NCI-H748 (cell line): ENCODE results near the gene SECTM1.
"Not testable (repeated sequence)": the region's sequence is repeated elsewhere in the genome, so short reads cannot be mapped to it uniquely, and the experiment has no call there.

Source experiments
- DNase-seq: peaks from one replicate; lab custom pipeline; 2025; ENCODE audit not compliant: unreplicated experiment; lab: John Stamatoyannopoulos, UW

SECTM1 gene

DNA sequence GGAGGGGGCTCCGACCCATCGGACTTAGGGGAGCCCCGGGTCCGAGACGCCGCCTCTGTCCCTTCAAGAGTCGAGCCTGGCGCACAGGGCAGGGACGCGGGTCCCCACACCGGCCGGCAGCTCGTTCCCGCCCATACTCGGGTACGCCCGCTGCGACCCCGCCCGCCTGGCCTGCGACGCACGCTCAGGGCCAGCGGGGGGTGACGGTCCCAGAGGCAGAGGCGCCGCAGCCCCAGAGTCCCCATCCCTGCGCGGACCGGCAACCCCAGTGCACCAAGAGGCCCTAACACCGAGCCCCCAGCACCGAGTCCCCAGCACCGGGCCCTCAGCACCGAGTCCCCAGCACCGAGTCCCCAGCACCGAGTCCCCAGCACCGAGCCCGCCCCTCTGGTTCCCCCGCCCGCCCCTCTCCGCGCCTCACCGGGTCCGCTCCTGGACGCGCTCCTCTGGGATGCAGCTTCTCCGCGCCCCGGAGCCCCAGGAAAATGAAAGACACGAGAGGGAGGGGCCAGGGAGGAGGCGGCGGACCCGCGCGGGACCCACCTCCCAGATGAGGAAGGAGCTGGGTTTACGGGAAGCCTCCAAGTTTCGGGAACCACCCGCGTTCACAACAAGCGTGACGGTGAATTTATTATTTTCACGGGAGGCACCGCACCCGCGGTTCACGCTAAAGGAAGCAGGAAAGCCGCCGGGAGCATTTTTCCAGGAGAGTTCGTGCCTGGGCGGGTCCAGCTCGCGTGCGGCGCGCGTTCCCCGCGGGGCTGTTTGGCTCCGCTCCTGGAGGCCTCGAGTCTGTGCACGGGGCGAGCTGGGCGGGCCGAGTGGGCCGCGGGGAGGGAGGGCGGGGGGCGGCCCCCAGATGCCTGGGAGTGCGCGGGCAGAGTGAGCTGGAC lies at the start of gene SECTM1:
Gene SECTM1, minus strand, starts transcription at position 488 of the 893 bp plus-strand sequence. CDS start 6,526 bp downstream, outside the sequence.
- peak; percentile 63 for DNase-seq

DNA sequence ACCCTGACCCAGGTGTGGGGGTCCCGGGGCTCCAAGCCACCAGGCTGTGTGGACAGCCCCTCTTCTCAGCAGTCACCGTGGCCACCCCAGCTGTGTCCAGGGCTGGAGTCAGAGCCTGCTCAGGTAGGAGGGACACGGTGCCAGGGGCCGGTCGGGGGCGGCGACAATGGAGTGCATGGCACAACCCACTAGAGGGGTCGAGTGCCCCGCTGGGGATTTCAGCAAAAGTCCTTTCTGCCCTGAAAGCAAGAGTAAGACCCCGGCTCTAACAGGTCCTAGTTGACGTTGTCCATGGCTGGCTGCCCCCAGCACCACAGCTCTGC lies 49.3 kb upstream of the SECTM1 start:
- DNase-seq: no peak

- DNase-seq: not testable (repeated sequence)
Observed at GRCh38 chr17:82382220-82382932, 48.8 kb upstream of the SECTM1 start.

GRCh38 chr17:82381703-82382009 lies 48.1 kb upstream of the SECTM1 start:
- DNase-seq: not testable (repeated sequence)

- peak; percentile 31 for DNase-seq
Observed at GRCh38 chr17:82380860-82381702, 47.5 kb upstream of the SECTM1 start.

DNA sequence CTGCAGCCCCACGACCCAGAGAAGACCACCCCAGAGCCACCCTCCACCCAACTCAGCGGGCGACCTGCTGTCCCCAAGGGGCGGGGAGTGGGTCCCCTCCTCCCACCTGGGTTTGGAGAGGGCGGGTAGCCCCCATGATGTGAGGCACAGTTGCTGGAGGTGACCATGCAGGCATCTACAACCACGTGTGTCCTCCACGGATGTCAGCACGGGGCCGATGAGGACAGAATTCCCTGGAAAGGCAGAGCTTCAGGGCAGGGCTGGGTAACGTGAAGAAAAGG lies 45.1 kb upstream of the SECTM1 start:
- DNase-seq: no peak

DNA sequence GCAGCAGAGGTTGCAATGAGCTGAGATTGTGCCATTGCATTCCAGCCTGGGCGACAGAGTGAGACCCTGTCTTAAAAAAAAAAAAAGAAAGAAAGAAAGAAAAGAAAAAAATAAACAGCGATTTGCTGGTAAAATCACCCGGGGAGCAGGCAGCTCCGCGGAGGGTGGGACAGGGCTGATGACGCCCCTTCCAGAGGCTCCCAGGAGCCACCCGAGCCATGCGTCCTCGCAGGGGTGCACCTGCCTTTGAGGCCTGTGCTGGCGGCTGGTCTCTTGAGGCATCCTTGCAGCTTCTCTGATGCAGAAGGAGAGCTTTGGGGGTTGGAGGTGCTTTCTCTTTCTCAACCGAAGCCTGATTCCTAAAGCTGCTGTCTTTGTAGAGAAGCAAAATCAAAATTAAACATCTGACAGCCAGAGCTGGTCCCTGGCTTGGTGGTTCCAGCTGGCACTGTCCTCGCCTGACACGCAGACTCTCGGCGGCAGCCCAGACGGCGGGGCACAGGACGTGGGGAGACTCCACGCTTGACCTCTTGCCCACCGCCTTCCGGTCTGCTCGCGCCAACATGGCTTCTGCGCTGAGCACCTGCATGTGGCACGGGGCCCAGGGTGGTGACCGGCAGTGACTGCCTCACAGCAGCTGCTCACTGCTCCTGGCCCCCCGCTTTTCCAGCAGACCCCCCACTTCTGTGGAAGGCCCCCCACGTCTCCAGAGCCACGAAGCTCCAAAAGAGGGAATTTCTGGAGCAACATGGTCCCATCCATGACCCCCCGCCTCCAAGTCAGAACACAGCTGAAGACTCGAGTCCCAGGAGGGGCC lies 44.6 kb upstream of the SECTM1 start:
- DNase-seq: no peak

DNA sequence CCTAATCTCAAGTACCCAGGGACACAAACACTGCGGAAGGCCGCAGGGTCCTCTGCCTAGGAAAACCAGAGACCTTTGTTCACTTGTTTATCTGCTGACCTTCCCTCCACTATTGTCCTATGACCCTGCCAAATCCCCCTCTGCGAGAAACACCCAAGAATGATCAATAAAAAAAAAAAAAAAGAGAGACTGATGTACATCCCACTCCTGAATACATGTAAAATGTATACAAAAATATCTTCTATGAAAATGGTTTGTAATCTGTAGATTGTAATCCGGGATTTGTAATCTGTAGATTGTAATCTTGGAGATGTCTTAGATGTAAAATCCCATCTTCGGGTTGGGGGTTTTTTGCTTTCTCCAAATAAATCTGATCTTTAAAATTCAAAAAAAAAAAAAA lies 43.7 kb upstream of the SECTM1 start:
- DNase-seq: not testable (repeated sequence)

DNA sequence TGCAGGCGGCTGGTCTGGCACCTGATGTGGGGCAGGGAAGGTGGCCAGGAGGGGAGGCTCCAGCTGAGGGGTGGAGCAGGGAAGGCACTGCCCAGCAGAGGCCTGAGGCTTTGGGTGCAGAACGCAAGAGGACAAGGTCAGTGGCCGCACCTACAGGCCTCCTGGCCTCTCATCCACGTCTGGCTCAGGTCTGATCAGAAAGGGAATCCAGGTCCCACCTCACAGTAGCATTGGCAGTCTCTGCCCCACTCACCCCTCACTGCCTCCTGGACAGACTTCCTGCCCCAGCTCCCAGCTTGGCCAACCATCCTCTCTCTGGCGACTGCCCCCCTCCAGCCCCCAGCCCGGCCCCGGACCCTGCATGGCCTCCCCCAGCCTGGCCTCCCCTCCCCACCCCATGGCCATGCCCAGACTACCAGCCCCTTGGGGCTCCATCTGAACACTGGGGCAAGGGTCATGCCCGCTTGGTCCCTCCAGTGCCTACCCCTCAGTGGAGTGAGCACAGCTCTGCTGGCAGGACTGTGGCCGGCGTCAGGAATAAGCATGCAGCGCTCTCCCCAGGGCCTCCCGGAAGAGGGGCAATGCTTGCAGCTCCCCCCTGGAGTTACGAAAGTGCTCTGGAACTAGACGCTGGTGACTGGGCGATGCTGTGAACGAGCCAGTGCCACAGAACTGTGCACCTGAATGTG lies 42.6 kb upstream of the SECTM1 start:
- DNase-seq: no peak

DNA sequence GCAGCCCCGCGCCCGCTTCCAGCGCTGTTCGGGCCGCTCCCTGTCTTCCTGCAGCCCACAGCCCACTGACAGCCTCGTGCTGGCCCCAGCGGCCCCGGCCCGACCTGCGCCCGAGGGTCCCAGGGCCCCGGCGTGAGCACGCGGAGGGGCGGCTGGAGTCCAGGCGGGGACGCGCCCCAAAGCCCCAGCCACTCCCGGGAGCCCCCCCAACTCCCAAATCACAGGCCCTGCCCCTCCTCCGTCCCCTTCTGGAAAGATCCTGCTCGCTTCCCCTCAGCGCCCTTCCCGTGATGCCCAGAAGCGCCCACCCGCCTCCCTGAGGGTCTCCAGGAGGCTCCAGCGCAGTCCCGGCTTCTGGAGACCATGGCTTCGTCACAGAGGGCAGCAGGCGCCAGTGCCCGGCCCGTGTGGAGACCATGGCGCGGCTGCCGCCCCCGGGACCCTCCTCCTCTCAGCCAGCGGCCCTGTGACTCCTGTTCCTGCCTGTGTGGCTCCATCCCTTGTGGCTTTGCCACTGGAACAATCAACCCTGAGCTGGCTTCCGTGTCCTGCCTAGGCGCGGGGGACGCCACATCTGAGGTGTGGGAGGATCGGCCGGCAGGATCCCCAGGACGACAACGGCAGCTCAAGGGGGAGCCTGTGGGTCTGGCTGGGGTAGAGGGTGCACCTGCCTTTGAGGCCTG lies 41.9 kb upstream of the SECTM1 start:
- no peak for DNase-seq

DNA sequence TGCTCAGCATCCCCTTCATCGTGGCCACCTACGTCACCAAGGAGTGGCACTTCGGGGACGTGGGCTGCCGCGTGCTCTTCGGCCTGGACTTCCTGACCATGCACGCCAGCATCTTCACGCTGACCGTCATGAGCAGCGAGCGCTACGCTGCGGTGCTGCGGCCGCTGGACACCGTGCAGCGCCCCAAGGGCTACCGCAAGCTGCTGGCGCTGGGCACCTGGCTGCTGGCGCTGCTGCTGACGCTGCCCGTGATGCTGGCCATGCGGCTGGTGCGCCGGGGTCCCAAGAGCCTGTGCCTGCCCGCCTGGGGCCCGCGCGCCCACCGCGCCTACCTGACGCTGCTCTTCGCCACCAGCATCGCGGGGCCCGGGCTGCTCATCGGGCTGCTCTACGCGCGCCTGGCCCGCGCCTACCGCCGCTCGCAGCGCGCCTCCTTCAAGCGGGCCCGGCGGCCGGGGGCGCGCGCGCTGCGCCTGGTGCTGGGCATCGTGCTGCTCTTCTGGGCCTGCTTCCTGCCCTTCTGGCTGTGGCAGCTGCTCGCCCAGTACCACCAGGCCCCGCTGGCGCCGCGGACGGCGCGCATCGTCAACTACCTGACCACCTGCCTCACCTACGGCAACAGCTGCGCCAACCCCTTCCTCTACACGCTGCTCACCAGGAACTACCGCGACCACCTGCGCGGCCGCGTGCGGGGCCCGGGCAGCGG lies 41.2 kb upstream of the SECTM1 start:
- DNase-seq: no peak

DNA sequence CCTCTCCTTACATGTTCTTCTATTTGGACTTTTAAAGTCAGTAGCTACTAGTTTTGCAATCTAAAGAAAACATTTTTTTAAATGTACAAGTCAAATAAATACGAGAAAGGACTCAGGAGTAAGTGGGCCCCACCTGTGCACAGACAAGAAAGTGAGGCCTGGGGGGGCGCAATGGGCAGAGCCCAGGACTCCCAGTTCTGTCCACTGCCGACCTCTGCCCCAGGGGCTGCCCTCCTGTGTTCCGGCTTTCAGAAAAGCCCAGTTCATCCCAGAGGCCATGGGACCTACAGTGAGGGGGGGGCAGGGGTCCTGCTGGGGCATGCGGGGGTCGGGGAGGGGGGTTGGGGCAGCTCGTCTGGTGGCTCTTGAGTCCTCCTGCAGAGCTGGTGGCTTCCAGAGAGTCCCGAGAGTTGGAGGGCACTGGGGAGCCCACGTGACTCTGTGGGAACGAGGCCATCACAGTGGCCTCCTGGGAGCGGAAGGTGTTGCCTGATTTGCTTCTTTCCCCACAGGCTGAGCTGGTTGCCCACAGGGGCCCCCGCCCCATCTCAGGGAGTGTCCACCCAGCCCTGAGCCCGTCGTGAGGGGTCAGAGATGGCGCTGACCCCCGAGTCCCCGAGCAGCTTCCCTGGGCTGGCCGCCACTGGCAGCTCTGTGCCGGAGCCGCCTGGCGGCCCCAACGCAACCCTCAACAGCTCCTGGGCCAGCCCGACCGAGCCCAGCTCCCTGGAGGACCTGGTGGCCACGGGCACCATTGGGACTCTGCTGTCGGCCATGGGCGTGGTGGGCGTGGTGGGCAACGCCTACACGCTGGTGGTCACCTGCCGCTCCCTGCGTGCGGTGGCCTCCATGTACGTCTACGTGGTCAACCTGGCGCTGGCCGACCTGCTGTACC lies 40.4 kb upstream of the SECTM1 start:
- DNase-seq: no peak

DNA sequence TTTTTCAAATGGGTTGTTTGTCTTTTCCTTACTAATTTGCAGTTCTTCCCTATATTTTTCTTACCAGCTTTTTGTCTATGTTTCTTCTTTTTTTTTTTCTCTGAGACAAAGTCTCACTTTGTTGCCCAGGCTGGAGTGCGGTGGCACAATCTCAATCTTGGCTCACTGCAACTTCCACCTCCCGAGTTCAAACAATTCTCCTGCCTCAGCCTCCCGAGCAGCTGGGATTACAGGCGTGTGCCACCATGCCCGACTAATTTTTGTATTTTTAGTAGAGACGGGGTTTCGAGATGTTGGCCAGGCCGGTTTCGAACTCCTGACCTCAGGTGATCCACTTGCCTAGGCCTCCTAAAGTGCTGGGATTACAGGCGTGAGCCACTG lies 39.5 kb upstream of the SECTM1 start:
- DNase-seq: not testable (repeated sequence)

DNA sequence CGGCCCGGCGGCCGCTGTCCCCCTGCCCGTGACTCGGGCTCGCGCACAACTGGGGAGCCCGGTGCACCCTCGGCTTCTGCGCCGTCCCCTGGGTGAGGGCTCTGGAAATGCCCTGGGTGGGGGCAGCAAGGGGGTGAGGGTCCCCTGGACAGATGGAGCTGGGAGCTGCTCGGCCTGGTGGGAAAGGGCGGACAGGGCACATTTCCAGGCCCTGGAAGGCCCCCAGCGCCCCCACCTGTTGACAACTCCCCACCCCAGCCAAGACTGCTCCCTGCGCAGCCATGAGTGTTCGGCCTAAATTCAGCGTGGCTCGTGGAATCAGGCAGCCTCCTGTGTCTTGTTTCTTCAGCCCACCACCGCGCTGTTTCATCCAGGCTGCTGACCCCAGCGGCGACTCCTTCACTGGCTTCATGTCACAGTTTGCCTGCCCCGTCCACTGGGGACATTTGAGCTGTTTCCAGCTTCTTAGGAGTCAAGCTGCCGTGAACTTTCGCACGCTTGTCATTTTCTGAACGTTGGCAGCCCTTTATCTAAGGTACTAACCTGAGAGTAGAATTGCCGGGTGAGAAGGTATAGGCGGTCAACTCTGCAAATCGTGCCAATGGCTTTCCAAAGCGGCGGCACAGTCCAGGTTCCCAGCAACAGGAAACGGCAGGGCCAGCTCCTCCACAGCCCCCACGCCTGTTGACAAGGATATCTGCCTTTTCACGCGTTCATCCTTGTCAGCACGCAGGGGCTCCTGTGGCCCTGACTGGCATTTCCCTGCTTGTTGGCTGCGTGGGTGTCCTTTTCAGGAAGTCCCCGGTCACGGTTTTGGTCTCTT lies 38.9 kb upstream of the SECTM1 start:
- no peak for DNase-seq

GRCh38 chr17:82371333-82372248 lies 38.0 kb upstream of the SECTM1 start, which contains the start of gene UTS2R:
TSS of gene UTS2R (plus strand) at chr17:82371765. CDS start at chr17:82374325, 2,560 bp downstream.
- DNase-seq: peak; percentile 34
